HG03378 (cell line): ENCODE measurements around the gene PRRX1.

ENCODE experiments used
- ATAC-seq: cut with Tn5 transposase; IDR thresholded peaks from one replicate; pipeline ENCODE4 v1.9.1; 2021; ENCODE audit warnings: mild to moderate bottlenecking, moderate library complexity; ENCODE audit not compliant: unreplicated experiment

PRRX1 gene

GRCh38 chr1:170758992-170759391, 95.1 kb downstream of the PRRX1 start:
- ATAC-seq, result no peak

DNA sequence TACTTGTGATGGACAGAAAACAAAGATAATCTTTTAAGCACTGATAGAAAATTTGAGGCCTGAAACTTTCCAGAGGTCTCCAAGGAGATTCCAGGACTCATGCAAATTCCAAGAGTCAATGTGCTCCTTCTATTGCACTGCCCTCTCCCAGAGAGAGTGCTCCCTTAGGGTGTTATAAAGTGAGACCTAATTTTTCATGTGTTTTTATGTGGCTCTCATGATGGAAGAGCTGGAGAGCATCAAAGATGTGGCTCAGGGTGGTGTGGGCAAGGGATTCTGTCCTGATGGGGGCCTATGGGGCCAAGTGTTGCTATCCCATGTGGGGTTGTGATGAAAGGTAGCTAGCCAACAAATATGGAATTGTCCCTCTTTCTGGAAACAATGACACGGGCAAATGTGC, 101.3 kb downstream of the PRRX1 start:
- ATAC-seq, result no peak

DNA sequence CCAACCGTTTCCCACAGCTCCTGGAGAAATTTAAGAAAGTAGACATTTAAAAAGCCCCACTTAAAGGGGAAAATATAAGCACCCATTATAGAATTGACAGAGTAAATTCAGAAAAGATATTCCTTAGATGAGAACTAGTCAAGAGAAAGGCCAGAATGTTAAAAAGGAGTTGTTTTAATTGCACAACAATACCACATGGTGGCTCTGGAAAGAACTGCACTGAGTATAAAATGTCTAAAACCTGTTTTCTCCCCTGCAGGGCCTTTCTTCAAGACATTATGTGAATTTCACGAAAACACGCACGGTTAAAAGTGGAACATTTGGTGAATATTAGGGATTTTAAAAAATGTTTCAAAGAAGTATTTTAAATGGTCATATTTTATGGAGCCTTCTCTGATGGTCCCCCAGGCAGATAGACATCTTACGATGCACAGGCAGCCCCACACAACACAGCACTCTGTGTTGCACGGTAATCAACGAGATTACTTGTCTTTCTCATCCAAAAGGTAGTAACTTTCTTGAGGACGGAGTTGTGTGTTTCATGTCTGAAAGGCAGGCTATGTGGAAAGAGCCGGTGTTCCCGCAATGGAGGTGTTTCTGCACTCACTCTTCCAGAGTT, 101.9 kb downstream of the PRRX1 start:
- no peak for ATAC-seq

DNA sequence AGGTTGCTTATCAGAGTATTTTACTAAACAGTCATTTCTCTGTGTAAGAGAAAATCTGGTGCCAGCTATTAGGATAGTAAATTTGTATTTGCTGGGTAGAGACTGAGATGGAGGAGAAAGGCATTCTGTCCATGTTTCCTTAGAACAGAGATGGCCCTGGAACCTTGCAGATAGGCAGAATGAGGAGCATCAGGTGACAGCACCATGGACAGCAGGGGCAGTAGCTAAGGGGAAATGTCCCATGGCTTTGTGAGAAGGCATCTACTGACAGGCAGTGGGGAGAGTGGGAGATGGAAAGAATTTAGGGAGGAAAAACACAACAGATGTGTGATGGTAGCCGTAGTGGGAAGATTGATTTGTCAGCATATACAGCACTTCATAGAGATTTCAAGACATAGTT, 105.0 kb downstream of the PRRX1 start:
- ATAC-seq, result no peak

- no peak for ATAC-seq
Measured at GRCh38 chr1:170769691-170770090, 105.8 kb downstream of the PRRX1 start.

GRCh38 chr1:170770254-170770653, 106.3 kb downstream of the PRRX1 start:
- ATAC-seq, result no peak

DNA sequence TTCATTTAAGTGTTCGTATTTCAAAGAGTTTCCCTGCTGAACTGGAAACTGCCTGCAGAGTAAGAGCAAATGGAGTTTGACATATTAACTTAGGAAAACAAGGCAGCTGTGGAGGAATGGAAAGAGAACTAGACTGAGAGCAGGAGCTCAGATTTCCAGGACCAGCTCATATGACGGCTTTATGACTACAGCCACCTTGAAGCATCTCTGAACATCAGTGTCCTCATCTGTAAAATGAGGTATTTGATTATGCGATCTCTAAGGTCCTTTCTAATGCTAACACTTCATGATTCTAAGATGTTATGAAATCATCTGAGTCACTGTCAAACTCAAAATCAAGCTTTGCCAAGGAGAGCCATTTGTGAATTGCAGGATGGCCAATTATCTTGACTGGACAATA, 112.3 kb downstream of the PRRX1 start:
- no peak for ATAC-seq

DNA sequence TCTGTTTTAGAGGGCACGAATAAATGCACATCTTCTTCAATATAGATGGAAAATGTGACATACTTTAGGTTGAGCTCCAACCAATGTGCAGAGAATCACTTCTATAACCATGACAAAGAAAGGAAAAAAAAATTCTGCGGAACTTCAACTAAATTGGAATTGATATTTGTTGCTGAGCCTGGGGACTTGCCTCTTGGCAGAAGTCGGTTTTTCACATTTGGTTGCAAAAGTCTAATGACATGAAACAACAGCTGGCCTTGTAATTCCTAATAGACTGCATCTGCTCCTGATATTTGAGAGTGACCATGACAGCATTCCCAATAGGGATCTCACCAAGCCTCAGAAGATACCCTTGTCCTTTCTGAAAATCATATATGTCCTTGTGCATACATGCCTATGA, 112.8 kb downstream of the PRRX1 start:
- ATAC-seq, result no peak
